GM18870 (cell line): Measurements from ENCODE around the gene SMO.
A peak's percentile ranks its signal among the peaks of the same experiment; 100 is the strongest.

Experiments used
- ATAC-seq: cut with Tn5 transposase; IDR thresholded peaks from one replicate; pipeline ENCODE4 v1.9.1; 2021; ENCODE audit warnings: moderate library complexity; ENCODE audit not compliant: unreplicated experiment

Gene SMO

DNA sequence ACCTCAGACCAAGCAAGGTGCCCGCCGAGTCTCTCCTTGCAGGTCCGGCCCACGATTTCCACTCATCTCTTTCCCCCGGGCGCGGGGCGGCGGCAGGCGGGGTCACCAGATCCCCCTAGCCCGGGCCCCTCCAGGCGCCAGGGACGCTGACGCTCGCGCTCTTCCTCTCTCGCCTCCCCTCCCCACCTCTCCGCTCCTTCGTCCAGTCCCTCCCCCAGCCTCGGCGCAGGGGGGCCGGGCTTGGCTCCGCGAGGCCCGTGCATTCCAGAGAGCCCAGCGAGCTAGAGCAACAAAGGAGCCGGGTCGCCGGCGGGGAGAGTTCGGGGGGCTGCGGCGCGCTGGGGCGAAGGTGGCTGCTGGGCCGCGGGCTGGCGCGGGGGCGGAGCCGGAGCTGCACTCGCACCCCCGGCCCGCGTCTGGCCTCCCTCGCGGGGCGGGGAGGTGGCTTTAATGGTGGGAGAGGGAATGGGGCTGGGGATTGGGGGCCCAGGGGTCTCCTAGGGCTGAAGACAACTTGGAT, at the start of gene SMO:
TSS of gene SMO (plus strand) at position 262 of the 520 bp plus-strand sequence. CDS start 519 bp downstream, outside the sequence.
- ATAC-seq, result no peak

DNA sequence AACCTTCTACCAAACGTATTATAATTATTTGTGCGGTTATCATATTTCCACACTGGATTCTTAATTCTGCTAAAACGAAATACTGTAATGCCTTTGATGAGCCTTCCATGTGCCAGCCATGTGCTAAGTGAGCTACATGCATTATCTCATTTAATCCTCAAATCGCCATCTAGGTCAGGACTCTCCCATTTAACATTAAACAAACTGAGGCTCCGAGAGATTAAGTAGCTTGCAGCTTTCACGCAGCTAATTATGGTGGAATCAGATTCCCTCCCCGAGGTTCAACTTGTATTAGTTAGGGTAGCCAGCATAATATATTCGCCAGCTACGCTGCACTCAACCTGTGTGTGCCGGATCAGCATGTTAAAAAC, 44.7 kb upstream of the SMO start:
- ATAC-seq, result no peak

DNA sequence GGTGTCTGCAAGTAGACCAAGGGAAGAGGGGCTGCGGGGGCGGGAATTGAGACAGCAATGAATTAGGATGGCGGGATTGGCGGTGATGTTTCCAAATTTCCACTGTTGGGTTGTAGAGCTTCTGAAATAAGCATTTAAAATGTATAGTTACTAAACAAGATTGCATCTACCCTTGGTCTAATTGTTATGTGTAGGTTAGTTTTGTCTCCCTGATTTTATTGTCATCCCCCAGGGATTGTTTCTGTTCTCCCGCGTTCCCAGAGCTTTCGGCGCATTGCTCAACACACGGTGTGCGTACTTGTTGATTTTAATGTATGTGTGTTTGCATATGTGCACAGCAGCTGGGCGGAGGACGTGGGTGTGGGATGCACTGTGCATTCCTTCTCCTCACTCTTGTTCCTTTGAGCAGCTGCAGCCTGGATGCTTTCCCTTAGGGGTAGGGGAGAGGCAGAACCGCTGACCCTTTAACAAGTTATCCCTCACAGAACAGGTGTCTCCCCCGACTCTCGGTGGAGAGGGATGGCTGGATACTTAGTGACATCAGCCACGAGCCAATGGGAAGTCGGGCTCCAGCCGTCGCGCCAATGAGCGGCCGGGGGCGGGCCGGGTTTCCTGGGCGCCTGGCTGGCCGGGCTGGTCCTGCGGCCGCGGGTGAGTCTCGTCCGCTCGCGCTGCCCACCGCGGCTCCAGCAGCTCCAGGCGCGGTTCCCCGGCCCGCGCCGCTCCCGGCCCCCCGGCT, 44.2 kb upstream of the SMO start, which contains the start of gene TSPAN33:
TSS of gene TSPAN33 (plus strand) at position 613 of the 739 bp plus-strand sequence. CDS start 274 bp downstream, outside the sequence.
- ATAC-seq, result no peak

DNA sequence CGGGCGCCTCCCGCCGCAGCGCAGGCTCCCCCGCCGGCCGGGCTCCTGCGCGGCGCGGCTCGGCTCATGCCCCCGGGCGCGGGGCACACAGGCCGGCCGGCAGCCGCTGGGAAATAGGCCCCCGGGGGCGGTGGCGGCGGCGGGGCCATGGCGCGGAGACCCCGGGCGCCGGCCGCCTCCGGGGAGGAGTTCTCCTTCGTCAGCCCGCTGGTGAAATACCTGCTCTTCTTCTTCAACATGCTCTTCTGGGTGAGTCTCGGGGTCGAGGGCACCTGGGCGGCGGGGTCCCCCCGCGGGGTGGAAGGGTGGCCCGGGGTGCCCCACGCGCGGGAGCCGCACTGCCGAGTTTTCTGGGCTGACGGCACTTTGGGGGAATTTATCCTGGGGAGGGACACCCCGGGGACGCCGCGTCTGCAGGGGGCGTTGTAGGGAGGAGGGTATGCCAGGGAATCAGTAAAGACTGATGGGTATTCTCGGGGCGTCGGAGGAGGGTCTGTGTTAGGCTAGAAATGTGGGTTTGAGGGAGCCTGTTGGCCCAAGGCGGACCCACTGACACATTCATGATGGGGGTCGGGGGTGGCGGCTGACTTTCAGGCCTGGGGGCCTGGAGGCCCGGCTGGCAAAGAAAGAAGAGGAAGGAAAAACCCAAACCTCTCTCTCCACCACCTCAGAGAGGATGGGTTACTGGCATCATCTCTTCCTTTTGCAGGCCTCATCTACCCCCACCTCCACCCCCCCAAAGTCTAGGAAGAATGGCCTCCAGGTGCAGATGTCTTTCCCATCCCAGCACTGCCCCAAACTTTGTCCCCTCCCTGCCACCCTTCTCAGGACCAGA, 43.4 kb upstream of the SMO start:
- ATAC-seq, result no peak

DNA sequence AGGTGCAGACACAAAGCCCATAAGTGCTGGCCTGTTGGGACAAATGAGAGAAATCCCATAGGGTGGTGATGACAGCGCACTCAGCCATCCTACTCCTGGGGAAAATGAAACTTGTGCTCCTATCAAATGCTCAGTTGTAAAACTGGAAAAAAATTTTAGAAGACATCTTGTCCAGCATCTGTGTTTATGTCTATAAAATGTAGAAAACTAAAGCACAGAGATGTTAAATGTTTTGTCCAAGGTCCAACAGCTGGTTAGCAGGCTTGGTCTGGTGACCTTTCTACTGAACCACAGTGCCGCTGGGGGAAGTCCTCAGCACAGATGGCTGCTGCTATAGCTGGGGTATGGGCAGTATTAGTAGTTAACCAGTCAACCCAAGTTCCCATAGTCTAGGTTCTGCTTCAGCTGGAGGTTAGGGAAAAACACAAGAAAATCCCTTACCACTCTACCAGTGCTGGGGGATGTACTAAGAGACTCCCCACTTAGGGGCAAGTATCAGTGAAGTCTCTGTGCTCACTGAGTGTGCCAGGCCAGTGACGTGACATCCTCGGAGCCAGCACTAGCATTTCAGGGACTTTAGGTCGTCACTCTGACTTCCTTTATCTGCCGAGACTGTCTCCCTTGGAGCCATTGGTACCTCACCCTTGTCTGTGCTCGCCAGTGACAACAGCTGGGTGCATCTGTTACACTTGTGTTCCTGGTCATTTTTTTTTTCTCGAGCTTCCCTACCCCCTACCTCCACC, 42.0 kb upstream of the SMO start:
- ATAC-seq, result peak; percentile 72

DNA sequence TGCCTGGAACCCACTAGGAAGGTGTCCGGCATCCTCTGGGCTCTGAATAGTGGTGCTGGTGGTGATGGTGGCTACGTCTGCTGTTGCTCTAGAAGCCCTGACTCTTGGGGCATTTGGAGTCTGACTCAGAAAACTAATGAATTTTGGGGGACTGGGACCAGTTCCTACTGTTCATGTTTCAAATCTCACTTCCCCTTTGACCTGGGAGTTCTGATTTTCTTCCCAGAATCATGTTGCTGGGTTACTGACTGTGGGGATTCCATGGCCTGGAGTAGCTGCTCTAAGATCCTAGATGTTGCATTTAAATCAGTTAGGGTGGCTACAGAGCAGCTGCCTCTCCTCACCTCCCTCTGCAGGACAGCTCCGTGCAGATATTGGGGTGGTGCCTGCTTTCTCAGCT, 40.7 kb upstream of the SMO start:
- no peak for ATAC-seq

DNA sequence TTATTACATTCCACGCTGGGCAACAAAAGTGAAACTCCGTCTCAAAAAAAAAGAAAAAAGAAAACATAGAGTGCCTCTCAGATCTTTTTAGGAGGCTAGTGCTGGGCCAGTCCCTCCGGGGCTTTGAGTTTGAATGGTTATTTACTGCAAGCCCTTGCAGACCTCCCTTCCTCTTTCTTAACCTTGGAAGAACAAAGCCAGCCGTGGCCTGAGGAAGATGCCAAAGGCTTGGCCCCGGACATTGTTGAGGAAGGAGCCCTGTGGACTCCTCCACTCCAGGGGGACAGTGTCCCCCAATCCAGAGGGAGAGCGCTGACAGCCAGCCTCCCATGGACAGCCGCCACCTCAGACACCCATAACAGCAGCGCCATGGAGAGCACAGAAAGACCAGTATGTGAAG, 38.9 kb upstream of the SMO start:
- ATAC-seq, result no peak

DNA sequence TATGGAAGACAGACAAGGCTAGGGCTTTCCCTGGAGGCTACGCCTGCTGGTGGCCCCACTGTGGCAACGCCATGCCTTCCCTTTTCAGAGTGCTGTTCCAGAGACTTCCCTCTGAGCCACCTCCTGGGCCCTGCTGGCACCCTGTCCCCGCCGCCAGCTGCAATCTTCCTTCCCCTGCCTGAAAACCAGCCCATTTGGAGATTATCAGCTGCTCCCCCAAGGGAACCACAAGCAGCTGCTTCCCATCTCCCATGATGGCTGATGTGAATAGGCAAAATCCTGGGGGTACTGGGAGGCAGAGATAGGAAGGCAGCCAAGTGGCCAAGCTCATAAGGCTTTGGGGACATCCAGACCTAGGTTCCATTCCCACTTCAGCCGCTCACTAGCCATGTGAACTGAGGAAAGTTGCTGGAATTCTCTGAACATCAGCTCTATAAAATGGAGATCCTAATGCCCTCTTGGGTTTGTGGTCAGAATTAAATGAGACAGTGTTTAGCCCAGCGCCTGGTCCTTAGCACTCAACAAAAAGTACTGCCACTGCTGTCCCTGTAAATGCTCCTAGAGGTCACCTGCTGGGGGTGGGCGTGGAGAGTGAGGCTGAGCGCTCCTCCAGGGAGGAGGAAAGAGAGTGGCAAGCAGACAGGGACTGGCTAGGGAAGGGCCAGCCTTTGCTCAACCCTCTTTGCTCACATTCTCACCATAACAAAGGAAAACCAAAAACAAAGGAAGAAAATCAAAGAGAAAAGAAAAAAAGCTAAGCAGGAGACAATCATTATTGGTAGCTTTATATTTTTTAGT, 38.0 kb upstream of the SMO start:
- no peak for ATAC-seq

DNA sequence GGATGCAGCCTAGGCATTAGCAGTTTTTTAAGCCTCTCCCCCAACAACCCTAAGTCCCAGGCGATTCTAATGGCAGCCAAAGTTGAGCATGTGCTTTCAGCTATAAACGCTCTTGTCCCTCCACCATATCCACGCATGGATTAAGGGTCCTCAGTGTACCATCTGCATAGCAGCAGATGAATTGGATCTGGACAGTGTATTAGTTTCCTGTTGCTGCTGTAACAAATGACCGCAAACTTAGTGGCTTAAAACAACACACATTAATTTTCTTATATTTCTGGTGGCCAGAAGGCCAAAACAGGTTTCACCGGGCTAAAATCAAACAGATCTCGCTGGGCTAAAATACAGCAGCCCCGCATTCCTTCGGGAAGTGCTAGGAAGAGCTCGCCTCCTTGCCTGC, 30.8 kb upstream of the SMO start:
- ATAC-seq, result no peak

DNA sequence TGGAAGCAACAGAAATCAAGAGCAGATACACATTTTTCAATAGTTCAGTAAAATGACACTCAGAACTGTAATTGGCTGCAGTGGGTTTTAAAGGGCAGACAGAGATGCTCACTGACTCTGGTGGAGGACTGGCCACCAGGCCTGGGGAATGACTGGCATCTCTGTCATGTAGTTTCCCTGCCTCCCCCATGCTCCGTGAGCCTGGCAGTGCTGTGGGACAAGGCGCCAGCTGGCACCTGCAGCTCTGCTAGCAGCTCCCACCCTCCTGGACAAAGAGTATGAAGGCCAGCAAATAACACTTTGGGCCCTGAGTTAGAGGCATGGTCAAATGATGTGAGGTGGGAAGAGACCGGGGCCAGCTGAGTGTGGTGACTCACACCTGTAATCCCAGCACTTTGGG, 28.9 kb upstream of the SMO start:
- no peak for ATAC-seq

DNA sequence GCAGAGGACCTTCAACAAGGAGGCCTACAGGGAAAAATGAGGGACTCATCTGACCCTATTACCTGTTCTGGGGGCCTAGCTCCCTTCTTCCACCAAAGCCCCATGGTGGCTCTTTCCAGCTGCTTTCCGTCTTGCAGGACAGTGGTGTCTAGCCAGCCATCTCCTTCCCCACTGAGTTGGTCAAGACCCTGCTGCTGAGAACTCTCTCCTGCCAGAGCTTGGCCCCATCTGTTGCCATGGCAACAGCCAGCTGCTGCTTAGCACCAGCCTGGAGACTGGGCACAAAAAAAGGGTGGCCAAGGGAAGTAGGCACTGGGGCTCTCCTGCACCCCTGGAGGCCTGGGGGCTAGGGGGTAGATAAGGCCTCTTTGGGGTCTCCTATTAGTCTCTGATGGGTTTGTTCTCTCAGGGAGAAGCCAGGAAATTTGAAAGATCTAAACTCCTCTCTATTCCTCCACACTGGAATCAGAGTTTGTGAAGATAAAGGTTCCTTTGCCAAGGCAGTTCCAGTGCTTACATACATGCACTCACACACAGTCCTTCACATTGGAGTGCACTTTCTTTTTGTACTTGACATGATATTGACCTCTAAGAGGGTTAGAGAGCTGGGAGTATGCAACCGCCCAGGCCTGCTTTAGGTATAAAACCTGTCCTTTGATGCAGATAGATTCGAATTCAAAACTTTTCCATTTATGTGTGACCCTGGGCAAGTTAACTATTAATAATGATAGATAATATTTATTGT, 28.1 kb upstream of the SMO start:
- no peak for ATAC-seq

DNA sequence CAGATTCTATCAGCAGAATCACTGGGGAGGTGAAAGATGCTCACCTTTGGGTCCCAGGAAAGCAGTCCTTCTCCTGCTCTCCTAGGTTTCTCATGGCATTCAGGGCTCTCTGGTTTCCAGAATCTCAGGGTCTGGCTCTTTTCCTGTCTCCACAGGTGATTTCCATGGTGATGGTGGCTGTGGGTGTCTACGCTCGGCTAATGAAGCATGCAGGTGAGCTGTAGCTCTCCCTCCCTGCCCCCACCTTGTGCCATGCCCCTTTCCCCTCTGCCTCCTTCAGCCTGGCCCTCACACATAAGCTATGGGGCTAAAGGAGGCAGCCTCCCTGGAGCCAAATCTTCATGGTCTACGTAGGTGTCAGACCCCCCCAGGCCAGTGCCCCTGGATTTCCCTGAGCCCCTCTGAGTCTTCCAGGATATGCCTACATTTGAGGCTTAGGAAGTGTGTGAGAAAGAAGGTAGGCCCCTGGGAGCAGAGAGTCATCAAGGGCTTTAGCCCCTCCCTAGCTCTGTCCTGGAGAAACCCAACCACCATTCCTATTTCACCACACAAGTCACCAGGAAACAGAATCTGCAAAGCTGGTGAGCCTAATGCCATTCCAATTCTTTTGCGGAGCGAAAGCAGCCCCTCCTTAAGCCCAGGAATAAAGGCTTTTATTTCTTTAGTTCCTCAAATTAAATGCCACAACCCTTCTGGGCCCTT, 26.8 kb upstream of the SMO start:
- ATAC-seq, result no peak

DNA sequence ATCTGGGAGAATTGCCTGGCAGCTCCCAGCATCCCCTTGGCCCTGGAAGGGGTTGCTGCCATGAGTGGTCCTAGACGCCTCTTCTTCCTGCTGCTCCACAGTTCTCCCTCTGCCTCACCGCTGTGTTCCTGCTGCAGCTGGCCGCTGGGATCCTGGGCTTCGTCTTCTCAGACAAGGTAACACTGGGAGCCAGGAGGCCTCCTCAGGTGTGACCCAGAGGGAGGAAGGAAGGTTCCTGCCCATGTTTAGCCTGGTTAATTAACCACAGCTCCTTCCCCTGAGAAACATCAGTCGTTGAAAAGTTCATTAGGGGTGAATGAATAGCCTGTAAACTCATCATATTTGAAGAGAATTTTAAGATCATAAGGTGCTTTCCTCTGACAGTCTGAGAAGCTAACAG, 25.7 kb upstream of the SMO start:
- ATAC-seq, result no peak

DNA sequence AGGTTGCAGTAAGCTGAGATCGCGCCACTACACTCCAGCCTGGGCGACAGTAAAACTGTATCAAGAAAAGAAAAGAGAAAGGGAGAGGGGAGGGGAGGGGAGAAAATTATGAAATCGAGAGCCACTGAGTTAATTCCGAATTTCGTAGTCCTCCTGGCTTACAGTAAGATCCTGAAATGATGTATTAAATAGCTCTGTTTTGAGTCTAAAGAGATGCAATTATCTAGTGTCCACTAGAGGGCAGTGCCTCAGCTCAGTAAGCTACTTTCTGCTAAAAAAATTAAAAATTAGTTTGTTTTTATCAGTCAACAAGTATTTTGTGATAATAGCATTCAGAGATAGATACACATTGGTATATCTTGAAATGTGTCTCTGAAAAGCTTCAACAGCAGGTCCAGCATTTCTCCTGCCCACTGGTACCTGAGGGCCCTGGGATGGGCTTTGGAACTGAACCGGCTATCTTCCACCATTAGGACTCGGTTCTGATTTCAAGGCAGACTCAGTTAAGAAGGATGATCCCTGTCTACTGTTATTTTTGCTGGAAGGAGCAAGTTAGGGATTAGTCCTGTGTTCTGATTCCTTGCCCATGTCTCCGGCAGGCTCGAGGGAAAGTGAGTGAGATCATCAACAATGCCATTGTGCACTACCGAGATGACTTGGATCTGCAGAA, 24.4 kb upstream of the SMO start:
- ATAC-seq, result no peak

DNA sequence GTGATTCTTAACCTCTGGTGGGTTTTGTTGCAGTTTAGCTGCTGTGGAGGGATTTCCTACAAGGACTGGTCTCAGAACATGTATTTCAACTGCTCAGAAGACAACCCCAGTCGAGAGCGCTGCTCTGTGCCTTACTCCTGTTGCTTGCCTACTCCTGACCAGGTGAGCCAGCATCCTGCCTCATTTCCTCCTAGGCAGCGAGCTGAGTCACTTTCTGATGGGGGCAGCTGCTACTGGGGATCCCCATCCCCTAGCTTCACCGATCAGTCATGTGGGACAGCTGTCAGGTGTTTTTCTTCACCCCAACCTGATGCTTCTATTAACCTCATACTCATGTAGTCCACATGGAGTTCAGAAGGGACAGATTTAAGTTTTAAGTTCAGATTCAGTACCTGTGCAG, 21.7 kb upstream of the SMO start:
- ATAC-seq, result peak; percentile 52

DNA sequence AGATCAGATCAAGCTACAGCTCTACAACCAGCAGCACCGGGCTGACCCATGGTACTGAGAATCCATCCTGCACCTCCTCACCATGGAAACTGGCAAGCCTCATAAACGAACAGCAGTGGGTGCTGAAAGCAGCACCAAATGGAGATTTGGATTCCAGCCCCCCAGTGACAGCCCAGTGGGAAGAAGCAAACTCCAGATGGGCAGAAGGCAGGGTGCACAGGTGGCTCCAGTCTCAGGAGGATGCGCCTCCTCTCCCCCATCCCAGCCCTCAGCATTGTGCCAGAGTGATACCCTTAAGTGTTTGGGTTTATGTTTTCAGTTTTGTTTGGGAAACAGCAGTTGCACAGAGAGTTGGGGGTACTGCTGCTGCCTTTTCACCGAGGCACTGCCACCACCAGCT, 20.6 kb upstream of the SMO start:
- ATAC-seq, result no peak

DNA sequence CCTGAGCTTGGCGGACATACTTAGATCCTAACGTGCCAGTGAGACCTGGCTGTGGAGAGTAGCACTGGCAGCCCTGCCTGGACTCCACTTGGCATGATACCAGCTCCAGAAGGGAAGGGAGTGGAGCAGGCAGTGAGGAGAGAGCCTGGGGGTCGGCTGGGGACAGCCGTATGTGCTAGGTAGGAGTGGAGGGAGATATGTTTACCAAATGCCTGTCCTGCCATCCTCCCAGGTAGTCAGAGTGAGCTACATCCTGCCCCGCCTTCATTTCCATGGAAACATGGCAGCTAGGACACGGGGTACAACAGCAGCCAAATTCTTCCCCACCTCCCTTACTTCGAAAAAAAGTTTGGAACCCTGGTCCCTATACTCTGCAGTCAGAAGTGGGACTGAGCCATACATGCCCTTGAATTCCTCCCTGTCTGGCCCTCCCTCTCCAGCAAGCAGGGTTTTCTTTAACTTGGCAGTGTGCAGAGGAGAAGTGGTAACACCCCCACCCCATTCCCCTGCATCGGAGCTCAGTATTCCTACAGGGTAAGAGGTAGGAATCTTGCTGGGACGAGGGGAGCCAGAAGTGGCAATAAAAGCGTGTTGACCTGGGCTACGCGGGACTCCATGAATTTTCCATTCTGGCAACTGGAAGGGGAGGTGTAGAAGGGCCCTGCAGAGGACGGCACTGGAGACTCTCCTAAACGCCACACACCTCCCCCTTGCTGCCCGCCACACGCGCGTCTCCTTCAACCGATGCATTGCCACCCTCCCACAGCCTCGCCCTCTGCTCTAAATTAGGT, 20.0 kb upstream of the SMO start:
- ATAC-seq, result no peak

DNA sequence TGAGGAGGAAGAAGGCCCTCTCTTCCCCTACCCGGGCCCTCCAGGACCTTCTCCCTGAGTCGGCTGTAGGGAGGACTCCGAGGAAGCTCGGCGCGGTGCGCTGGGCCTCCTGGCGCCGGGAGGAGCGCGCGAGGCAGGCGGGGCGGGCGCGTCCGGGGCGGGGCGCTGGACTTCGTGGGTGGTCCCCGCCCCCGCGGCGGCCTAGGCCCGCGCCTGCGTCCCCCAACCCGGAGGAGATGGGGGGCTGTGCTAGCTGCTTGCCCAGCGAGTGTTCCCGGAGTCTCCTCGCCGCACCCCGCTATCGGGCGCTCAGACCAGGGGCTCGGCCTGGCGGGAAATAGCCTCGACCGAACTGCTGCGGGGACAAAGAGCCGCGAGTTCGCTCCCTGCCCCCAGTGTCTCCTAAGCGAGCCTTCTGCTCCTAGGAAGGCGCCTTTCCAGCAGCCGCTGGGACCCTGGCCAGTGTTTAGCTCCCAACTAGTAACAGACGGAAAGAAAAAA, 19.2 kb upstream of the SMO start:
- ATAC-seq, result no peak
